Measurements from ENCODE around the gene TSHZ2.

GRCh38 chr20:53480913-53481312 lies 508.8 kb downstream of the TSHZ2 start:
- TF ChIP-seq CTCF (IDR thresholded peaks at IDR 0.05) (no peak), ZFX (IDR thresholded peaks at IDR 0.05; ENCODE audit: borderline replicate concordance) (no peak)
